ENCODE data around the gene PITPNM3.
"Not testable (repeated sequence)": the region's sequence is repeated elsewhere in the genome, so short reads cannot be mapped to it uniquely, and the experiment has no call there.

PITPNM3 gene

DNA sequence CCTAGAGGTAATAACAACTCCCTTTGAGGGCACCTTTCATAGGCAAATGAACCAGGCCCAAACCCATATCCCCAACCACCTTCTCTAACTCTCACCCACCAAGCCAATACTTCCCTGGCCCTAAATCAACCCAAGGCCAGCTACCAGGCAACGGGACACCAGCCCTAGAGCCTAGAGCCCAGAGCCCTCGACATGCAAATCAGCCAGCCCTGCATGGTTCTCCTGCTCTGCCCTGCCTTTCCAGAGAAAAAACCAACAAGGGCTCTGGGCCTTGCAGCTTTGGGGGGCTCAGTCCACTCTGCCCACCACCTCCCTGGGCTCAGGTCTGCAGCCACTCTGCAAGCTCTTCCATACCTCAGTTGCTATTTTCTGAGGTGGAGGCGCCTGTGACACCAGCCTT lies 55.0 kb downstream of the PITPNM3 start:
- DNase-seq (ENCODE audit: low read depth), result no peak

DNA sequence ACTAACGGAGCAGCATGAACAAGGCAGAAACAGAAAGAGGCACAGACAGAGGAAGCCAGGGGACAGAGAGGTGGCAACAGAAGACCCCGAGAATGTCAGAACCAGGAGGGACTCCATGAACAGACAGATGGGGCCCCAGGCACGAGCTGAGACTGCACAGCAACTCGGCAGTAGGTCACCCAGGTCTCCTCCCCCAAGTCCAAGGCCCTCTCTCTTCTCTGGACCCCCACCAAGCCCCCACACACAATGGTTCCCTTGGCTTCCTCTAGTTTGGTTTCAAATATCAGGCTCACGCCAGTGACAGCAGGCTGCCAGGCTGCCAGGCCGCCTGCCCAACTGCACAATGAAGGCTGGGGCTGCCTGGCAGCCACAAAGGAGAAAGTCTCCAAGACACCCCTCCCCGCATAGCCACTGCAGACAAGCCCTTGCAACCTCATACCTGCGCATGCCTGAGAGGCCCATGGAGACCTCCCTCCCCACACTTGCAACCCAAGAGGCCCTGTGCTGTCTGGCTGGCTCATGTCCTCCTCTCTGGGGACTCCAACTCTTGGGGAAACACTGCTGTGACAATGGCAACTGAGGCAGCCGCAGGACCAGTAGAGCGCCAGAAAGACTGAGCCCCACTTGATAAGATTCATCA lies 57.3 kb downstream of the PITPNM3 start:
- no peak for DNase-seq (ENCODE audit: low read depth)

DNA sequence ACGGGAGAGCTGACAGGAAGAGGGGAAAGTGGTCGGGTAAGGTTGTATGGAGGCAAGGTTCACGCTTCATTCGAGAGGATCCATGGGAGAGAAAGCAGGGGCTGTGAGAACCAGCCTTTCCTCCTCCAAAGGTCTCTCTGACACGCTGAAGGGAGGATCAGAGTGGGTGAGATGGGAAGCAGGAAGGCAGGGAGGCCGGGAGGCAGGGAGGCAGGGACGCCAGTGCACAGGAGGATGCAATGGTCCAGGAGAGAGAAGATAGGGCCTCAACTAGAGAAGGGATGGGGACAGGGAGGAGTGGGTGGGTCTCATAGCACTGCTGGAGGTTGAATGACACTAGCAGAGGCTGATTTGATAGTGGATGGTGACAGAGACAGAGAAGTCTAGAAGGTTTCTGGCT lies 58.0 kb downstream of the PITPNM3 start:
- DNase-seq (ENCODE audit: low read depth), result no peak

DNA sequence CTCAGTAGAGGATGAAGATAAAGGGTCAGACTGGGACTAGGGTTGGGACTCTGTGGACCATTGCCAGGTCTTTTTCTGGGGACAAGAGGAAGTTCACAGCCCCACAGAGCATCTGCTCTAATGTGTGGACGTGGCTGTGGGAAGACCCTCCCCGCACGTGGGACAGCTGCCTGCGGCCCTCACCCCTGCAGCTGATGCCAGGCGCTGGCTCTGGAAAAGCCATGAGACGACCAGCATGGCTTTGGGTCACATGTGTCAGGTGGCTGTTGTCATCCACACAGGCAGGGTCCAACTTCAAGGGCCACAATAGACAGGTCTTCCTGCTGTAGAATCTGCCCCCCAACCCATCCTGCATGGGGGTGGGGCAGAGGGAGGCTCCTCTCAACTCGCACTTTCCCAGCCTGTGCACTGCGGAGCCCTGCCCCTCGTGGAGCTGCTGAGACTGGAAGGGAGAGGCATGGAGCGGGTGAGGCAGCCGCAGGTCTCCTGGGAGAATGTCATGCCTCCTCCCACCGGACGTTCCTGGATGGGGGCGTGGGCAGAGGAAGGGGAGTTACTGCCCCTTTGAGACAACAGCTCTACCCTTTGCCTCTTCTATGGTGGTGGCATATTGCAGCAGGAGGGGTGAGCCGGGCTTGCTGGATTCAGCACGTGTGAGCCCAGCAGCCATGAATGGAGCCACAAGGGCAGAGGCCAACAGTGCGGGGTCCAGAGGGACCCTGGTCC lies 58.7 kb downstream of the PITPNM3 start:
- no peak for DNase-seq (ENCODE audit: low read depth)

DNA sequence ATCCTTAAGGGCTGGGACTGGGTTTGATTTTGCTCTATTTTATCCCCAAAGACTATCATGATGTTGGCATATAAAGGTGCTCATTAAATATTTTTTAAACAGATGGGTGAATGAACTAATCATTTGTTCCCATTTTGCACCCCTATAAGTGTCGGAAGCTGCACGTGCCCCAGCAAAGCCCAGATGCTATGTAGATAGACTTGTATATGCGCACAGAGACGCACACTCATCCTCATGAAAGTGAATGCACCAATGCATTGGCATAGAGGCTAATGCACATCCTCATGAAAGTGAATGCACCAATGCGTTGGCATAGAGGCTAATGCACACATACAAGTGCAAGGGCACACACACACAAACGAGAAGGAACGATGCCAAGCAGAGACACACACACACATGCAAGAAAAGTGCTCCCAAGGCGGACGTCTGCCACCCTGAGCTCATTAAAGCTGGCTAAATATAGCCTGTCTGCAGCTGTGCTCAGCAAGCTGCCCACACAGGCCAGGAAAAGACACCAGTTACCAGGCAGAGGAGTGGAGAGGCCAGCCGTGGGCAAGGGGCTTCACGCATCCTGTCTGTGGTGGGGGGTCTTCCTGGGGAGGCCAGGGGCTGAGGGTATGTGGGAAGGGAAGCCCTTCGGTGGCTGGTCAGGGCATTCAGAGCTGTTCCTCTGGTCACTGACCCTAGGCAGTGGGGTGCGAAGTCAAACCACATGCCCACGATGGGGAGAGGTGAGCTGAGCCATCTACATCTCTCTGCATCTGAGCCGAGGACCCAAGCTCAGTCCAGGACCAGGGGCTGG lies 59.5 kb downstream of the PITPNM3 start:
- no peak for DNase-seq (ENCODE audit: low read depth)

DNA sequence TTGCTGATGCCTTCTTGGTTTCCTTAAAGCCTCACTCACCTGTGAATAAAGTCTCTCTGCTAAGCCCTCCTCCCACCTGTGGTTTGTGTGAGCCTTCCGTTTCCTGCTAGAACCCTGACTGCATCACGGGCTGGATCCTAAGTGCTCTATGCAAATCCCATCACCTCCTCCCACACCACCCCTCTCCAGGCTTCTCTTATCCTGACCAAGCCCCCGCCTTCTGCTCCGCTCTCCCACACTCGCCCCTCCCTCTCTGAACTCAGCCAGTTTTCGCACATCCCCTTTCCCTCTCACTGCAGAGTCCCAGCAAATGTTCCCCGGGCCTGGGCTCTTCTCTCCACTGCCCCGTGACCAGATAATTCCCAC lies 60.3 kb downstream of the PITPNM3 start:
- DNase-seq (ENCODE audit: low read depth), result no peak

DNA sequence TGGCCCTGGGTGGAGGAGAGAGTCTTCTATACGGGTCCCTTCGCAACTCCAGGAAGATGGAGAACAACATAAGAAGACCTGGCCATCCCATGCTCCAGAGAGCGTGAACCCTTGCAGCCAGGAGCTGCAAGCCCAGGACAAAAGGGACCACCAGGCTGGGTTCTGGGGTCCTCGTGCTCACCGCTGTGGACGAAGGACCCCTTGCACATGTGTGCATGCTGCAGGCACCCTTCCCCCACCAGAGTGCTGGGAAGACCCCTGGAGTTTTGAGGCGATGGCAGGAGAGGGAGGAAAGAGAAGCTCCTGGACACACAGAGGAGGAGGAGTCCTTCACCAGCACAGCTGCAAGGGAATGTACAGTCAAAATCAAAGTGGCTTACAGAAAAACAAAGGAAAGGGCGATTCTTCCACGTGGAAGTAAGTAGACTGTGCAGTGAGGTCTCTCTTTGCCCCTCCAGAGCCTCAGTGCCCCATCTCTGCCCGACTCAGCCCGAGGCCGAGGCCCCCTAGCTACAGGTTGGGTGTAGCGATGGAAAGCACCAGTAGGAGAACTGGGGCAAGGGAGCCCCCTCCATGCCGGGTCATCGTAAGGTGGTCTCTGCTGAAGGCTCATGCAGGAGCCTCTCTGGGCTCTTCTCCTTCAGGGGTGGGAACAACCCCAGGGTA lies 60.8 kb downstream of the PITPNM3 start:
- no peak for DNase-seq (ENCODE audit: low read depth)

- no peak for DNase-seq (ENCODE audit: low read depth)
These were observed 62.0 kb downstream of the PITPNM3 start for GRCh38 chr17:6494239-6494941.

- no peak for DNase-seq (ENCODE audit: low read depth)
These were observed 63.3 kb downstream of the PITPNM3 start for GRCh38 chr17:6492892-6493674.

- DNase-seq (ENCODE audit: low read depth), result no peak
These were observed 65.2 kb downstream of the PITPNM3 start for GRCh38 chr17:6491071-6491700.

- DNase-seq (ENCODE audit: low read depth), result no peak
These were observed 67.3 kb downstream of the PITPNM3 start for GRCh38 chr17:6489016-6489550.

GRCh38 chr17:6488008-6488539 lies 68.3 kb downstream of the PITPNM3 start:
- DNase-seq (ENCODE audit: low read depth), result no peak

DNA sequence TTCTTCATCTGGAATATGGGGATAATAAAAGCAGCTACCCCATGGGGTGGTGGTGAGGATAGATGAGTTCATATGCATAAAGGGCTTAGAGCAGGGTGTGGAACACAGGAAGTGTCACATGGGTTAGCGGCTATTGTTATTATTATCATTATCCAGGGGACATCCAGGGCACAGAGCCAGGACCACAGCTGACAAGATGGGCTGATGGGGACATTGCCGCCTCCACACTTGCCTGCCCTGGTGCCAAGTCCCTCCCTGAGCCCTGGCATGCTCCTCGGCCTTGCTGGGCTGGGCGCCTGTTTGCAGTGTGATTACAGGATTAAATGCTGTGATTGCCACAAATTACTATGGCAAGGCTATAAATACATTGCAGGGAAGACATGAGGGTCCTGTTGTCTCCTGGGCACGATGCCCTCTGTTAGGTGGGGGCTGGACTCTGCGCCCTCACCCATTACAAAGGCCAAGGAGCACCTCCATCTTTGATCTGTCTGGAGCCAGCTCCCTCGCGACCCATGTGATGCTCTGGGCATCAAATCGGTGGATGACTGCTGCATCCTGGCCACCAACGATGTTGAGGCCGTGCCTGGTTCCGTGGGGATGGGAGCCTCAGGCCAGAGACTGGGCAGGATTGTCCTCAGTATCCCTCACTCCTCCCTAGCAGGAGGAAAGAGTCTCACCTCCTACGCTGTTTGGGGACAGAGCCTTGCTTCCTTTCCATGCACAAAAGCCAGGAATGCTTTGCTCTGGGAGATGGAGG lies 68.9 kb downstream of the PITPNM3 start:
- no peak for DNase-seq (ENCODE audit: low read depth)

DNA sequence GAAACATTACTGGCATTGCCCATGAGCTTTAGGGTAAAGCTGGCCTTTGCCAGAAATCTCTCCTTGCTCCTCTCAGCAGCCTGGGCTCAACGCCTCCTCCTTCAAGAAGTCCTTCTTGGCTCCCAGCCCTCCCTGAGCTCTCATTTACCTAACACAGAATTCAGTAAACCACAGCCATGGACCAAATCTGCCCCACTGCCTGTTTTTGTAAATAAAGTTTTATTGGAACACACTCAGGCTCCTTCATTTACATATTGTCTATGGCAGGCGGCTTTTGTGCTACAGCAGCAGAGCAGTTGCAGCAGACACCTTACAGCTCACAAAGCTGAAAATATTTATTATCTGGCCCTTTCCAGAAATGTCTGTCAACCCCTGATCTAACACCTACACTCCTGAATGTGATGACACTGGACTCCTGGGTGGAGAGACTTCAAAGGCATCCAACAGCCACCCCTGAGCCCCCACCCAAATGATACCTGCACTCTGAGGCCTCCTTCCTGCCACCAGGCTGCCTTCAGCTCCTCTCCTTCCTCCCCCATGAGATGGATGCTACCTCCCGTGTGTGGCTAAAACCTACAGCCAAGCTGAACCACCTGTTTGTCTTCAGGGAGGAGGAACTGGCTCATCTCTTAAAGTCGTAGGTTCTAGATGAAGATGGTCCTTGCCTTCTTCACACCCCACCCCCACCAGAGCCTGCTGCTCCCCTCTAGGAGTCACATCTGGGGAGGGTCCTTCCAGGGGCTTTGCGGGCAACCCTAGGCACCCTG lies 70.5 kb downstream of the PITPNM3 start:
- no peak for DNase-seq (ENCODE audit: low read depth)

GRCh38 chr17:6483507-6483906 lies 72.8 kb downstream of the PITPNM3 start:
- no peak for DNase-seq (ENCODE audit: low read depth)

- not testable (repeated sequence) for DNase-seq (ENCODE audit: low read depth)
These were observed 73.6 kb downstream of the PITPNM3 start for GRCh38 chr17:6482796-6483195.

DNA sequence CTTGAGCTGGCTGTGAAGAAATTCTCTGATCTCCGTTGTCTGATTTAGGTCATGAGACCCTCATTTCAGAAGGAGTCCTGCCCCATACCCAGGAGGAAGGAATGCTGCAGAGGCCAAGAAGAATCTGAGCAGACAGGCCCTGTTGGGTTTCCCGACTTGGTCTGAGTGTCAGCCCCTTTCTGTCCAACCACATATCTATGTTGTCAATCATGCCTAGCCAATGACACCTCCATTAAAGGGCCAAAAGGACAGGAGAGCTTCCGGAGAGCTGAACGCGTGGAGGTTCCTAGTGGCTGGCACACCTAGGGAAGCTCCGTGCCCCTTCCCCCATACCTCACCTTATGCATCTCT lies 74.3 kb downstream of the PITPNM3 start:
- DNase-seq (ENCODE audit: low read depth), result no peak

DNA sequence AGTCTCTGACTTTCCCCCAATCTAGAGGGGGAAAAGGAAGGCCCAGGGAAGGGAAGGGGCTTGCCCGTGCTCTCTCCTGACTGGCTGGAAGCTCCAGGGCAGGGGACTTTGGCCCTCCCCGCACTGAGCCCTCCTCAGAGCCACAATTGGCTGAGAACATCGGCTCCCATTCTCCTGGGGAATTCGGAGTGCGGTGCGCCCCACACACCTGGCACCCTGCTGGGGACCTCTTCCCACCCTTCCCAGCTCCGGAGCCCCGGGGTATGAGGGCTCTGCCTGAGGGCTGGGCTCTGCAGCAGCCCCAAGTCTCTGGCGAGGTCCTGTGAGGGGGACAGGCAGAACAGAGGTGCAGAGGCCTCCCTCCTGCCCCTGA lies 76.1 kb downstream of the PITPNM3 start:
- DNase-seq (ENCODE audit: low read depth), result no peak
